GM10248 (cell line): ENCODE data around the gene SLC9A5.

Source experiments
- CTCF ChIA-PET: fragments of 300-600 bp; sonication (Branson Sonifier 250); formaldehyde crosslinking; extraction: SDS; loops from one replicate; lab custom pipeline; 2021; ENCODE audit warnings: antibody characterized with exemption; lab: Yijun Ruan, JAX
- POLR2A ChIA-PET: fragments of 350-650 bp; sonication (Branson Sonifier 250); formaldehyde crosslinking; extraction: SDS; loops from one replicate; lab custom pipeline; 2020; ENCODE audit warnings: antibody characterized with exemption; lab: Yijun Ruan, JAX
- DNase-seq: peaks from one replicate; pipeline ENCODE4 v3.0.0; 2012; ENCODE audit errors: extremely low spot score
- TF ChIP-seq, protein P1 (sequence below): IDR thresholded peaks from 2 replicates; pipeline ENCODE4 v1.5.1; 2012; ENCODE audit warnings: mild to moderate bottlenecking, low read depth; ENCODE audit errors: extremely low read depth, missing control alignments, control extremely low read depth

SLC9A5 gene

DNA sequence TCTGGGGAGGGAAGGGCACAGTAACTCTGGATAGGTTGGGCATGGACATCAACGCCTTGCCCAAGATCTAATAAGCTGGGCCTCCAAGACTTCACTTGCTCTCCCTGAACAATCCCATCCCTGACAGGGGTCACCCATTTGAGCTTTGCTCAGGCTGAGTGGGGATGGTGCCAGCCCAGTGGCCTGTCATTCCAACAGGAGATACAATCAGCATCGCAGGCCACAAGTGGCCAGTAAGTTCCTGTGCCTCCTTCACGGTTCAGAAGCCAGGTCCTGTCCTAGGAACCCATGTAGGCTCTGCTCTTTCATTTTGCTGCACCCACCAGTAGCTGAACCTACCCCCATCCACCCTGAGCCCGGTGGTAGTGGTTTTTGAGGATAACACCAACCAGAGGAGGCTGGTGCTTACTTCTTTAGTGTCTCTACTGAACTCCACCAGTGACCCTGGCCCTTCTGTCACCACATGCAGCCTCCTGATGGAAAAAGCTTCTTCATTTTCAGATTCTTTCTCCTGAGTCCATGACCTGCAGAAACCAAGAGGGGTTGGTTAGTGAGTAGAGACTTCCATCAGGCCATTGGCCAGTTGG is 45.5 kb downstream of the SLC9A5 start:
- no peak for DNase-seq
- ChIA-PET CTCF (interaction anchor here (1.5 to 3.1 kb wide), 3 partner anchors 14 to 32 kb away, joined by 4 to 13 read pairs (median 4); partner anchors contain the start of genes KCTD19 and LRRC36), POLR2A (no interaction called here)
- TF ChIP-seq, protein P1, sequence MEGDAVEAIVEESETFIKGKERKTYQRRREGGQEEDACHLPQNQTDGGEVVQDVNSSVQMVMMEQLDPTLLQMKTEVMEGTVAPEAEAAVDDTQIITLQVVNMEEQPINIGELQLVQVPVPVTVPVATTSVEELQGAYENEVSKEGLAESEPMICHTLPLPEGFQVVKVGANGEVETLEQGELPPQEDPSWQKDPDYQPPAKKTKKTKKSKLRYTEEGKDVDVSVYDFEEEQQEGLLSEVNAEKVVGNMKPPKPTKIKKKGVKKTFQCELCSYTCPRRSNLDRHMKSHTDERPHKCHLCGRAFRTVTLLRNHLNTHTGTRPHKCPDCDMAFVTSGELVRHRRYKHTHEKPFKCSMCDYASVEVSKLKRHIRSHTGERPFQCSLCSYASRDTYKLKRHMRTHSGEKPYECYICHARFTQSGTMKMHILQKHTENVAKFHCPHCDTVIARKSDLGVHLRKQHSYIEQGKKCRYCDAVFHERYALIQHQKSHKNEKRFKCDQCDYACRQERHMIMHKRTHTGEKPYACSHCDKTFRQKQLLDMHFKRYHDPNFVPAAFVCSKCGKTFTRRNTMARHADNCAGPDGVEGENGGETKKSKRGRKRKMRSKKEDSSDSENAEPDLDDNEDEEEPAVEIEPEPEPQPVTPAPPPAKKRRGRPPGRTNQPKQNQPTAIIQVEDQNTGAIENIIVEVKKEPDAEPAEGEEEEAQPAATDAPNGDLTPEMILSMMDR, result no peak

DNA sequence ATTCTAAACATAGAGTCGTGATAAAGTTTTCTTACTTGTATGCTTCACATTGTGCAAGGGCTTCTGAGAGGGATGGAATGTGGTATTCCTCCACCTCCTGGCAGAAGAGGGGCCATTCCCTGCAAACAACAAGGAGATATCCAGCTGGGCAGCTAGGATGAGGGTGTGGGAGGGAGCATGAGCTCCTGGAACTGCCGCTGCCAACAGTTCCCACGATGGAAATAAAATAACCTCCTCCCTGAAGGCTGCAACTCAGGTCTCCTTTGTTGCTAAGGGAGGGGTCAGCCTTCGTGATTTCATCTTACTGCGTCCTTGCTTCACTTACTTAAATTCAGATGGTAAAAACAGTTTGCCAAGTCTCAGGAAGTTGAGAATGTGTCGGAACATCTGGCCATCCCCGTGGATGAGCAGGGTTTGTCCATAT is 46.2 kb downstream of the SLC9A5 start:
- POLR2A ChIA-PET, result no interaction called here
- CTCF ChIA-PET, result interaction anchor here (1.5 to 3.1 kb wide), 2 partner anchors 29 to 31 kb away, joined by 4 to 13 read pairs; partner anchors contain the start of genes KCTD19 and LRRC36
- no peak for DNase-seq
- TF ChIP-seq, protein P1, result no peak

DNA sequence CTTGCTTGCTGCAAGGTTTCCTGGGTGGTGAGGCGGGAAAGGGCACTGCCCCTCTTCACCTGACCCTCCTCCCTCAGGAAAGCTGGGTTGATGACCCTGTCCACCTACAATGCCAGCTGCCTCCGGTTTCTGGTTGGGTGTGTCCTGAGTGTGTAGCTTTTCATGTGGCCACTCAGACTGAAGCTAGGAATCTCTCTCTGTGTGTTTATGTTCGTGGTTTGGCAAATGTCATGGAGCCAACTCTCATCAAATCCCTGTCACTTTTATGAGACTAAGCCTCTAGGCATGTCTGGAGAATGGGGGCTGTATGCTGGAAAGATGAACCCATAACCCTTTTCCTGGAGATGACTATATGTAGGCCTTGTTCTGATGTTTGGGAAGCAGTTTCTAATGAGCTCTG is 47.6 kb downstream of the SLC9A5 start:
- ChIA-PET POLR2A (no interaction called here), CTCF (interaction anchor here (0.9 to 1.5 kb wide), 6 partner anchors 12 to 33 kb away, joined by 3 read pairs; no protein-coding TSS in a partner anchor)
- no peak for DNase-seq
- TF ChIP-seq, protein P1, result no peak

DNA sequence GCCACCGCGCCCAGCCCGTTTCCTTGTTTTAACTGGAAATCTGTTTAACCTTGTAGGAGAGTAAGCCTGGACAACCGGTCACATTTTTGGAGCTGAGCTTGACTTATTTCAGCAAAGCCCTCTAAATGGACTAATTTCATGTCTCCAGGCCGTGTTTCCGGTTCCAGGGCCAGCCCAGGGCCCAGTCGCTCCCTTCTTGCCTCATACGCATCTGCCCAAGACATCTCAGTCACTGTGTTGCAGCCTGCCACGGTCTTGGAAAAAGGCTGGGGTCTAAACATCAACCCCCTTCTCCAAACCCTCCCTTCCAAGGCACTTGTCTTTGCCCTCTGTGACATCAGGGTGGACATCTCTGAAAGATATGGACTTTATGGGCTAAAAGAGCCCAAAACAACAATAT is 49.5 kb downstream of the SLC9A5 start:
- TF ChIP-seq, protein P1, result no peak
- ChIA-PET POLR2A (no interaction called here), CTCF (interaction anchor here (0.8 to 0.9 kb wide), 3 partner anchors 14 to 118 kb away, joined by 3 to 4 read pairs (median 3); partner anchors contain the start of gene ZDHHC1)
- no peak for DNase-seq

DNA sequence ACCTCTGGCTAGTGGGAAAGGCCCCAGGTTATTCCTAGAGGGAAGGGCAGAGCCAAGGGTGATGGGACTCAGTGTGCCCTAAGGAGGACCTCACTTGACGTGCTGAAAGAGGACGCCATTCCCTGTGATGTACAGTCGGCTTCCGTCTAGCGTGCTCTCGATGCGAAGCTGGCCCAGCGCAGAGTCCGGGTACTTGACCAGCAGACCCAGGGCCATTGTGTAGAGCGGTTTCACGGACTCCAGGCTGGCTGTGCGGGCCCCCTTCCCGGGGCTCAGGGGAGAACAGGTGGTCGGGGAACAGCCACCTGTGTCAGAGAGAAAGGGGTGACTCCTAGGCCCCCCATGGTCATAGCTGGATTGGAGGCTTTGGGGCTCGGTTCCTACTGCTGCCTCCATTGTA is 50.5 kb downstream of the SLC9A5 start:
- POLR2A ChIA-PET, result no interaction called here
- CTCF ChIA-PET, result interaction anchor here (0.8 to 1.1 kb wide), 3 partner anchors 15 to 129 kb away, joined by 3 to 4 read pairs (median 3); partner anchors contain the start of gene ZDHHC1
- TF ChIP-seq, protein P1, result no peak
- no peak for DNase-seq

DNA sequence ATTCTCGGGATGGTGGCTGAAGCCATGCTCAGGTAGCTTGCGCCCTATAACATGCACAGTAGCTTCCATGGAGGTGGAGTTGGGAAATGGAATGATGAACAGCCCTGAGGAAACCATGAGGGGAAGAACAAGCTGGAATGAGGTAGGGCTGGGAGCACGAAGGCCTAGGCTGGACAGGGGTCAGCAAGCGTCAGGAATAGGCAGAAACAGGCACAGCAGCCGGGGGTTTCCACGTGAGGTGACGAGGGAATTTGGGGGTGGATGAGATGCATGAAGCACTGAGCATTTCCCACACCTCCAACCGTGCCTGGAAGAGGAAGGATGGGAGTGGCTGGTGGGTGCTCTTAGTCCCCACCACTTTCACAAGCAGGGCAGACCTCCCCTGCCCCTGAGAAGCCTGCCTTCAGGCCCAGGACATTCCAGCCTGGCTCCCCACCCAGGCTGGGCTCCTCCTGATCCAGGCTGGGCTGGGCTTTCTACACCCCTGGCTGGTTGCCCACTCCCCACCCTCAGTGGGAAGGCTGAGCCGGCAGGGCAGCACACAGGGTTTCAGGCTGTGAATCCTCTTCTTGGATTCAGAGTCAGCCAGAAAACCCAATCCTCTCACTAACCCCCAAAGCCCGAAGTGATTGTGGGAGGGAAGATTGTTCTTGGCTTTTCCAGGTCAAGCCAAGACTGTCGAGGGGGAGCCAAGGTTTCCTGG is 52.5 kb downstream of the SLC9A5 start:
- POLR2A ChIA-PET, result no interaction called here
- CTCF ChIA-PET, result interaction anchor here (1.4 kb wide), 1 partner anchor 15 kb away, joined by 3 read pairs; no protein-coding TSS in a partner anchor

More for the DNA sequence above, 52.5 kb downstream of the SLC9A5 start:
- DNase-seq, result no peak
- TF ChIP-seq, protein P1, result no peak
